Breast epithelium (tissue), 4 donors: ENCODE measurements around the gene LMO1. TPM values are rescaled to one million over a fixed set of nuclear protein-coding genes. Genes with fewer than 3 reads are reported as not detected.

Source experiments
- DNase-seq, 2 donors: peaks; one replicate each; pipeline ENCODE4 v3.0.0-alpha.2; 2019; ENCODE audit warnings: low spot score in 2 of 2
- H3K27ac ChIP-seq, 2 donors: fragments of 200-600 bp; sonication (generic) in 1 of 2; one replicate each; pipeline ENCODE4 v1.5.1; 2016 to 2019; ENCODE audit warnings: mild to moderate bottlenecking in 1 of 2
- H3K27me3 ChIP-seq, 2 donors: fragments of 200-600 bp; sonication (generic) in 1 of 2; one replicate each; pipeline versions ENCODE4 v1.5.1 to v1.6.0; 2017 to 2019; ENCODE audit warnings: control low read depth in 1 of 2, mild to moderate bottlenecking in 1 of 2
- H3K36me3 ChIP-seq: fragments of 200-600 bp; one replicate; pipeline ENCODE4 v1.5.1; 2019
- H3K4me1 ChIP-seq, 2 donors: fragments of 200-600 bp; sonication (generic); one replicate each; pipeline ENCODE4 v1.5.1; 2016 to 2019; ENCODE audit warnings: control low read depth in 1 of 2
- H3K4me3 ChIP-seq, 3 donors: fragments of 200-600 bp; sonication (generic); 1 replicate in 2 of 3; 2 replicates in 1 of 3; pipeline ENCODE4 v1.5.1; 2016 to 2019; ENCODE audit warnings: mild to moderate bottlenecking in 3 of 3, moderate library complexity in 2 of 3
- H3K9me3 ChIP-seq, 2 donors: fragments of 200-600 bp; sonication (generic) in 1 of 2; one replicate each; pipeline ENCODE4 v1.5.1; 2016 to 2019; ENCODE audit warnings: control low read depth in 1 of 2
- CTCF ChIP-seq, 3 donors: fragments of 450-650 bp; IDR thresholded peaks; one replicate each; pipeline ENCODE4 v1.5.1; 2016 to 2017; ENCODE audit warnings: antibody characterized with exemption in 3 of 3, mild to moderate bottlenecking in 3 of 3, moderate library complexity in 3 of 3
- POLR2A ChIP-seq: fragments of 450-650 bp; IDR thresholded peaks from one replicate; pipeline ENCODE4 v1.6.1; 2016; ENCODE audit warnings: antibody characterized with exemption, mild to moderate bottlenecking, moderate library complexity
- POLR2AphosphoS5 ChIP-seq, 3 donors: sonication (generic); formaldehyde crosslinking; IDR thresholded peaks; one replicate each; pipeline ENCODE4 v1.6.1; 2017; ENCODE audit warnings: antibody characterized with exemption in 3 of 3
- intact Hi-C: fragments of 100-400 bp; cut with DNase I; formaldehyde crosslinking; loops from one replicate; pipeline ENCODE4 v1.15.1; 2023; ENCODE audit warnings: low total_unique reads
- total RNA-seq, 3 donors: library from RNA; depleted of rRNA; stranded (reverse); fragments of >200 nt; gene quantifications; one replicate each; pipeline ENCODE4 v1.1.0, GENCODE V29; 2016

LMO1 gene
- total RNA-seq, 3 donors from 2014 or later = not detected

DNA sequence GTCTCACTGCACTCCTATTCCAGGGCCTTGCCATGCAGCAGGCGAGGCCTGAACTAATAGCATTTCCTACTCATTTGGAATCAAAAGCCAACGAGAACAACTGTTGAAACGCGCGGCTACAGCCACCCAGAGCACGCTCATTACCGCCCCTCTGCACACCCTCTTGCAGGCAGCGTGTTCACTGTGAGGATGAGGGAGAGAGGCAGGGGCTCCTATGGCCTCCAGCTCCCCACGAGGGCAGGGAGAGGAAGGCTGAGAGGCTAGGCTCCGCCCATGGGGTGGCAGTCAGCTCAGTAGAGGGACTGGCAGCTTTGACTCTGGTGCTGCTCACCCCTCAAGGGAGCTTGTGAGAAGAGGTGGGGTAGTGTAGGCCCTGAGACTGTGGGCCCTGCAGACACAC, 26.2 kb downstream of the LMO1 start:
- no peak overlapping the region for H3K4me3 ChIP-seq
- intact Hi-C loops = no loop called here

DNA sequence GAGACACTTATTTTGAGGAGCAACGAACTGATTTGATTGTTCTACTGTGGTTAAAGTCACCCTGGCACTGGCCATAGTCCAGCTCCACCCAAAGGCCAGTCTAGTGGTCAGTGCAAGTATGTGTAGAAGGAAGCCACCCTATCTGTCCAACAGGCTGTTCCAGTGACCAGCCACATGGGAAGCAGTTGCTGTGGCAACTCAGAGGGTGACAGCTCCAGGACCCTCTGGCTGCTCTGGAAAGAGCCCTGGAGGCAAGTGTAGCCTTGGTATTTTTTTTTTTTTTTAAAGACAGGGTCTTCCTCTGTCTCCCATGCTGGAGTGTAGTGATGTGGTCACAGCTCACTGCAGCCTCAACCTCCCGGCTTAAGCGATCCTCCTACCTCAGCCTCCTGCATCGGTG, 27.8 kb downstream of the LMO1 start:
- Histone ChIP-seq H3K36me3 (no peaks in the 10 kb centered on the region), H3K4me3 (no peak overlapping the region), H3K9me3 (no peaks in the 10 kb centered on the region), H3K4me1 (no peaks in the 10 kb centered on the region), H3K27ac (no peak overlapping the region), H3K27me3 (no peaks in the 10 kb centered on the region)
- no peak for TF ChIP-seq POLR2AphosphoS5 (IDR thresholded peaks at IDR 0.05)
- TF ChIP-seq POLR2A = no peak
- no peak for TF ChIP-seq CTCF (IDR thresholded peaks at IDR 0.05)
- DNase-seq = no peak
- intact Hi-C loops = no loop called here

More for the DNA sequence above, 26.2 kb downstream of the LMO1 start:
- no peaks in the 10 kb centered on the region for H3K27me3 ChIP-seq
- peaks cover 0 to 3% of the 10 kb centered on the region in 2 donors for H3K9me3 ChIP-seq
- no peaks in the 10 kb centered on the region for H3K4me1 ChIP-seq
- no peak for DNase-seq
- TF ChIP-seq POLR2AphosphoS5 (IDR thresholded peaks at IDR 0.05) (no peak), POLR2A (no peak), CTCF (IDR thresholded peaks at IDR 0.05) (no peak)
- no peak overlapping the region for H3K27ac ChIP-seq
- H3K36me3 ChIP-seq = no peaks in the 10 kb centered on the region

- Histone ChIP-seq H3K9me3 (no peaks in the 10 kb centered on the region), H3K4me3 (no peak overlapping the region), H3K36me3 (no peaks in the 10 kb centered on the region), H3K4me1 (no peaks in the 10 kb centered on the region), H3K27ac (no peak overlapping the region), H3K27me3 (no peaks in the 10 kb centered on the region)
- TF ChIP-seq CTCF (IDR thresholded peaks at IDR 0.05) = no peak
- TF ChIP-seq POLR2A = no peak
- TF ChIP-seq POLR2AphosphoS5 (IDR thresholded peaks at IDR 0.05) = no peak
- intact Hi-C loops = no loop called here
- no peak for DNase-seq
Observed at GRCh38 chr11:8234910-8235309, 28.8 kb downstream of the LMO1 start.

DNA sequence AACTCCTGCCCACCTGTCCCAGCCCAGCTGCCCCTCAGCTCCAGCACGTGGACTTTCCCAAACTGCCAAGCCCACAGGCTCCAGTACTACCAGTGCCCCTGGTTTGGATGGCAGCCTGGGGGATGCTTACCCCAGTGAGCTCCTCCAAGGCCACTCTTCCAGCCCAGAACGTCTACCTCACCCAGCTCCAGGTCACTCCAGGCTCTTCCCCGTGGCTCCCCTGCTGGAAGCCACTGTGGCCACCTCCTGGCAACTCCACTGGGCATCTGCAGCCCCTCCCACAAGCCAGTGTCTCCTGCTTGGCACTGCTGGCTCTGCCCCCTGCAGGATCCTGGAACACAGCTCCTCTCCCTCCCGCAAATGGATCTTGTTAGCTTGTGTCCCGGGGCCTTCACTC, 29.3 kb downstream of the LMO1 start:
- Histone ChIP-seq H3K27ac (no peak overlapping the region), H3K27me3 (no peaks in the 10 kb centered on the region), H3K4me1 (no peaks in the 10 kb centered on the region), H3K9me3 (no peaks in the 10 kb centered on the region), H3K4me3 (no peak overlapping the region), H3K36me3 (no peaks in the 10 kb centered on the region)
- no peak for DNase-seq
- TF ChIP-seq POLR2AphosphoS5 (IDR thresholded peaks at IDR 0.05) = no peak
- TF ChIP-seq CTCF (IDR thresholded peaks at IDR 0.05) = no peak
- intact Hi-C loops = no loop called here

- no peak for DNase-seq
Observed at GRCh38 chr11:8233691-8234424, 29.8 kb downstream of the LMO1 start.

More at GRCh38 chr11:8233691-8234424, 29.8 kb downstream of the LMO1 start:
- Histone ChIP-seq H3K9me3 (no peaks in the 10 kb centered on the region), H3K27ac (no peak overlapping the region), H3K27me3 (no peaks in the 10 kb centered on the region), H3K4me3 (no peak overlapping the region), H3K4me1 (no peaks in the 10 kb centered on the region), H3K36me3 (no peaks in the 10 kb centered on the region)
- intact Hi-C loops = no loop called here
- no peak for TF ChIP-seq POLR2A
- TF ChIP-seq CTCF (IDR thresholded peaks at IDR 0.05) = no peak
- no peak for TF ChIP-seq POLR2AphosphoS5 (IDR thresholded peaks at IDR 0.05)
